ENCODE results near the gene LHFPL4.

DNA sequence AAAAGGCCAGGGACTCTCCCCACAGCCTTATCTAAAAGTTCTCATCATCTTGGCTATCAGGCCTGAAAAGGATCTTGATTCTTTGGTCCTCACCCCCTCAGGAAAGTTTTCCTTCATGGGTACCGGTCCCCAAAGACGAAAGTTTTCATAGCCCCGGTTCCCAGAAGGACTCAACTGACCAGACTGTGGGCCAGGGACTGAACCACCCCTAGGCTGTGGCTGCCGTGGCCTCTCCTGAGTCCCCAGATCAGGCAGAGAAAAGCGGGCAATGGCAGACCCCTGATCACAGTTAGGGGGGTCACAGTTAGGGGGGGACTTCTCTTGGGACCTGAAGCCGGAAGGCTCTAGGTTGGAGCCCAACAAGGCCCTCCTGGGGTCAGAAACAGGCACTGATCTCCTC is 54.8 kb downstream of the LHFPL4 start:
- TF ChIP-seq, protein P1, sequence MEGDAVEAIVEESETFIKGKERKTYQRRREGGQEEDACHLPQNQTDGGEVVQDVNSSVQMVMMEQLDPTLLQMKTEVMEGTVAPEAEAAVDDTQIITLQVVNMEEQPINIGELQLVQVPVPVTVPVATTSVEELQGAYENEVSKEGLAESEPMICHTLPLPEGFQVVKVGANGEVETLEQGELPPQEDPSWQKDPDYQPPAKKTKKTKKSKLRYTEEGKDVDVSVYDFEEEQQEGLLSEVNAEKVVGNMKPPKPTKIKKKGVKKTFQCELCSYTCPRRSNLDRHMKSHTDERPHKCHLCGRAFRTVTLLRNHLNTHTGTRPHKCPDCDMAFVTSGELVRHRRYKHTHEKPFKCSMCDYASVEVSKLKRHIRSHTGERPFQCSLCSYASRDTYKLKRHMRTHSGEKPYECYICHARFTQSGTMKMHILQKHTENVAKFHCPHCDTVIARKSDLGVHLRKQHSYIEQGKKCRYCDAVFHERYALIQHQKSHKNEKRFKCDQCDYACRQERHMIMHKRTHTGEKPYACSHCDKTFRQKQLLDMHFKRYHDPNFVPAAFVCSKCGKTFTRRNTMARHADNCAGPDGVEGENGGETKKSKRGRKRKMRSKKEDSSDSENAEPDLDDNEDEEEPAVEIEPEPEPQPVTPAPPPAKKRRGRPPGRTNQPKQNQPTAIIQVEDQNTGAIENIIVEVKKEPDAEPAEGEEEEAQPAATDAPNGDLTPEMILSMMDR (IDR thresholded peaks at IDR 0.05; ENCODE audit: control extremely low read depth in 1 of 3, insufficient read depth in 1 of 3, low read depth in 1 of 3, low read length in 3 of 3) = no peak
- no peak for TF ChIP-seq SAP30 (IDR thresholded peaks at IDR 0.05; ENCODE audit: insufficient read depth, insufficient replicate concordance, low read length)
- TF ChIP-seq, protein P2, sequence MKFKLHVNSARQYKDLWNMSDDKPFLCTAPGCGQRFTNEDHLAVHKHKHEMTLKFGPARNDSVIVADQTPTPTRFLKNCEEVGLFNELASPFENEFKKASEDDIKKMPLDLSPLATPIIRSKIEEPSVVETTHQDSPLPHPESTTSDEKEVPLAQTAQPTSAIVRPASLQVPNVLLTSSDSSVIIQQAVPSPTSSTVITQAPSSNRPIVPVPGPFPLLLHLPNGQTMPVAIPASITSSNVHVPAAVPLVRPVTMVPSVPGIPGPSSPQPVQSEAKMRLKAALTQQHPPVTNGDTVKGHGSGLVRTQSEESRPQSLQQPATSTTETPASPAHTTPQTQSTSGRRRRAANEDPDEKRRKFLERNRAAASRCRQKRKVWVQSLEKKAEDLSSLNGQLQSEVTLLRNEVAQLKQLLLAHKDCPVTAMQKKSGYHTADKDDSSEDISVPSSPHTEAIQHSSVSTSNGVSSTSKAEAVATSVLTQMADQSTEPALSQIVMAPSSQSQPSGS (IDR thresholded peaks at IDR 0.05; ENCODE audit: low read length) = no peak
- TF ChIP-seq, protein P3, sequence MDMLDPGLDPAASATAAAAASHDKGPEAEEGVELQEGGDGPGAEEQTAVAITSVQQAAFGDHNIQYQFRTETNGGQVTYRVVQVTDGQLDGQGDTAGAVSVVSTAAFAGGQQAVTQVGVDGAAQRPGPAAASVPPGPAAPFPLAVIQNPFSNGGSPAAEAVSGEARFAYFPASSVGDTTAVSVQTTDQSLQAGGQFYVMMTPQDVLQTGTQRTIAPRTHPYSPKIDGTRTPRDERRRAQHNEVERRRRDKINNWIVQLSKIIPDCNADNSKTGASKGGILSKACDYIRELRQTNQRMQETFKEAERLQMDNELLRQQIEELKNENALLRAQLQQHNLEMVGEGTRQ (IDR thresholded peaks at IDR 0.05; ENCODE audit: low read length) = no peak
- no peak for TF ChIP-seq RXRA (IDR thresholded peaks at IDR 0.05; ENCODE audit: insufficient read depth, low read depth, low read length)

Data from H1 (cell line).